Psoas muscle (tissue), 8 donors: Measurements from ENCODE around the gene CRYBA2. TPM values are rescaled to one million over a fixed set of nuclear protein-coding genes. Genes with fewer than 3 reads are reported as not detected.
A peak's percentile ranks its signal among the peaks of the same experiment; 100 is the strongest.

ENCODE experiments used
- ATAC-seq, 4 donors: fragments of 200-7000 bp; cut with Tn5 transposase; one replicate each; pipeline ENCODE4 v1.9.1; 2020; ENCODE audit warnings: moderate library complexity in 3 of 4, mild to moderate bottlenecking in 2 of 4
- DNase-seq, 2 donors: peaks; one replicate each; pipeline ENCODE4 v3.0.0-alpha.2; 2020
- H3K27ac ChIP-seq: fragments of 200-600 bp; one replicate; pipeline ENCODE4 v1.8.0; 2022
- H3K27me3 ChIP-seq, 3 donors: fragments of 200-600 bp in 1 of 3; one replicate each; pipeline versions ENCODE4 v1.6.1 to v1.8.0; 2013 to 2022; ENCODE audit warnings: low read length in 2 of 3, mild to moderate bottlenecking in 2 of 3, moderate library complexity in 1 of 3; ENCODE audit not compliant: insufficient read depth in 3 of 3
- H3K36me3 ChIP-seq, 2 donors: fragments of 200-600 bp in 1 of 2; one replicate each; pipeline versions ENCODE4 v1.6.1 to v1.8.0; 2013 to 2022; ENCODE audit warnings: low read depth in 1 of 2, mild to moderate bottlenecking in 1 of 2, moderate library complexity in 1 of 2; ENCODE audit not compliant: insufficient read depth in 1 of 2
- H3K4me1 ChIP-seq: fragments of 200-600 bp; one replicate; pipeline ENCODE4 v1.8.0; 2022
- H3K4me3 ChIP-seq: fragments of 200-600 bp; one replicate; pipeline ENCODE4 v1.8.0; 2022; ENCODE audit warnings: mild to moderate bottlenecking
- H3K9me3 ChIP-seq: fragments of 200-600 bp; one replicate; pipeline ENCODE4 v1.8.0; 2022
- WGBS, 3 donors: extraction: QIAGEN DNeasy Blood & Tissue Kit; methylation state at CpG; one replicate each; pipeline versions ENCODE4 v1.1.6 to v1.1.7; 2013; 5-methylcytosine and 5-hydroxymethylcytosine counted together
- intact Hi-C, 2 donors: fragments of 100-400 bp; cut with DNase I; formaldehyde crosslinking; loops; one replicate each; pipeline versions ENCODE4 v1.11.0 to v1.14.2; 2022
- polyA plus RNA-seq, 3 donors: library from polyadenylated mRNA; stranded (reverse); fragments of 200-250 nt; gene quantifications; one replicate each; pipeline ENCODE4 v1.2.3, GENCODE V29; 2013
- total RNA-seq, 4 donors: library from RNA; stranded (reverse); fragmentation: NEBNext Ultra II Directional in 2 of 4; extraction: Animal tissue kit (Norgen Biotek cat#: 25700) in 2 of 4; gene quantifications; one replicate each; pipeline versions ENCODE4 v1.2.1 to v1.2.4, GENCODE V29; 2021 to 2023
- TF ChIP-seq, protein P1 (sequence below): fragments of 200-600 bp; IDR thresholded peaks from one replicate; pipeline ENCODE4 v1.8.0; 2022; ENCODE audit warnings: antibody characterized with exemption
- donor health status: healthy with polysubstance abuse.
- donor health status: DM: no; HTN: no; CAD: no; lungs with moderate emphysema.
- donor health status: Bipolar disorder and iron deficiency.
- donor health status: healthy.
- donor health status: DM: yes; HTN: yes; CAD: no.
- donor health status: DM: no; HTN: no; CAD: no.
- donor health status: DM: no; HTN: no; CAD: no.
- donor health status: DM: yes; HTN: yes; CAD: no.

CRYBA2 gene
- total and polyA plus RNA-seq, 7 donors = 0.08 TPM; not detected in 6

DNA sequence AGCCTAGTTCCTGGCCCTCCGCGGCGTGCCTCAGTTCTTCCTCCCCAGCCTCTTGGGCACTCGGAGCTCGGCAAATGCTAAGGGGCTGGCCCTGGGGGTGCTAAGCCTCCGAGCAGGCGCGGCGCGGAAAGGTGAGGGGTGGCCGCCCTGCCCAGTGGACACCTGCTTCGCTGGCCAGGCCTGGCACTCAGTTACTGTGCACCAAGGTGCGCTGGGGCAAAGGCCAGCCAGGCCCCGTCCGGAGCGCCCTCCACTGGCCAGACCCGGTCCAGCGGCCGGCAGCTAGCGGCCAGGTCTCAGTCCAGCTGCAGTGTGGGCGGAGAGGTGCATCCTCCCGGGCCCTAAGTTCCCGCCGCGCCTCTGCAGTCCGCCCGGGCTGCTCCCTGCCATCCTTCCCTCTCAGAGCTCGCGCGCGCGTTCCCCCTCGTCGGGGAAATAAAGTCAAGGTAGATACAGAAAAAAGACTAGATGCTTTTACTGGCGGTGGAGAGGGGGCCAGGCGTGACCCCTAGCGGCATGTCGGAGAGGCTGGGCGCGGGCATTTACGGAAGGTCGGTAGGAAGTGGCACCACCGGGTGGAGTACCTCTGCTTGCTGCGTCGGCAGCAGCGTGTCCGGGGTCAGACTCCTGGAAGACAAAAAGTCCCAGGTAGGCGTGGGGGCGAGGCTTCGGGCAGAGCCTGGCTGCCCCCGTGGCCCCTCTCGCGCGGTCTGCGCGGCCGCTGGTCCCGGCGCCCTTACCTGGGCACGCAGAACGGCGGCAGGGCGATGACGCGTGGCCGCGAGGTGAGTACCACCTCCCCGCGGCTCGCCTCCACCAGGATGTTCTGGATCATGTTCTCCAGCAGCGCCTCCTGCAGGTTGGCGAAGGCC lies 9.4 kb upstream of the CRYBA2 start:
- intact Hi-C loops = no loop called here
- TF ChIP-seq, protein P1, sequence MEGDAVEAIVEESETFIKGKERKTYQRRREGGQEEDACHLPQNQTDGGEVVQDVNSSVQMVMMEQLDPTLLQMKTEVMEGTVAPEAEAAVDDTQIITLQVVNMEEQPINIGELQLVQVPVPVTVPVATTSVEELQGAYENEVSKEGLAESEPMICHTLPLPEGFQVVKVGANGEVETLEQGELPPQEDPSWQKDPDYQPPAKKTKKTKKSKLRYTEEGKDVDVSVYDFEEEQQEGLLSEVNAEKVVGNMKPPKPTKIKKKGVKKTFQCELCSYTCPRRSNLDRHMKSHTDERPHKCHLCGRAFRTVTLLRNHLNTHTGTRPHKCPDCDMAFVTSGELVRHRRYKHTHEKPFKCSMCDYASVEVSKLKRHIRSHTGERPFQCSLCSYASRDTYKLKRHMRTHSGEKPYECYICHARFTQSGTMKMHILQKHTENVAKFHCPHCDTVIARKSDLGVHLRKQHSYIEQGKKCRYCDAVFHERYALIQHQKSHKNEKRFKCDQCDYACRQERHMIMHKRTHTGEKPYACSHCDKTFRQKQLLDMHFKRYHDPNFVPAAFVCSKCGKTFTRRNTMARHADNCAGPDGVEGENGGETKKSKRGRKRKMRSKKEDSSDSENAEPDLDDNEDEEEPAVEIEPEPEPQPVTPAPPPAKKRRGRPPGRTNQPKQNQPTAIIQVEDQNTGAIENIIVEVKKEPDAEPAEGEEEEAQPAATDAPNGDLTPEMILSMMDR = peak; percentile 22
- H3K9me3 ChIP-seq = no peaks in the 10 kb centered on the region
- peaks cover 13% of the 10 kb centered on the region for H3K4me1 ChIP-seq
- peak in 3 of 4 donors; percentile 56 to 75 (median 67) for ATAC-seq
- H3K27ac ChIP-seq = no peak overlapping the region
- H3K4me3 ChIP-seq = peak overlapping the region; percentile 18
- peak in 1 of 2 donors; percentile 41 for DNase-seq
- no peaks in the 10 kb centered on the region for H3K36me3 ChIP-seq
- 0 to 3% (median 2%) methylated on average over 60 to 72 of the region's 72 CpGs for WGBS, 3 donors
- peaks cover 0 to 82% (median 22%) of the 10 kb centered on the region in 3 donors for H3K27me3 ChIP-seq

- DNase-seq = no peak
- H3K4me3 ChIP-seq = no peak overlapping the region
- no peaks in the 10 kb centered on the region for H3K36me3 ChIP-seq
- 7 to 14% (median 12%) methylated on average over 39 to 70 of the region's 70 CpGs for WGBS, 3 donors
- no peaks in the 10 kb centered on the region for H3K9me3 ChIP-seq
- peaks cover 13% of the 10 kb centered on the region for H3K4me1 ChIP-seq
- no peak overlapping the region for H3K27ac ChIP-seq
- TF ChIP-seq, protein P1 = no peak
- peaks cover 0 to 82% (median 20%) of the 10 kb centered on the region in 3 donors for H3K27me3 ChIP-seq
- peak in 2 of 4 donors; percentile 43 to 48 for ATAC-seq
- intact Hi-C loops = no loop called here
Observed at GRCh38 chr2:219001577-219002394, 8.6 kb upstream of the CRYBA2 start.

DNA sequence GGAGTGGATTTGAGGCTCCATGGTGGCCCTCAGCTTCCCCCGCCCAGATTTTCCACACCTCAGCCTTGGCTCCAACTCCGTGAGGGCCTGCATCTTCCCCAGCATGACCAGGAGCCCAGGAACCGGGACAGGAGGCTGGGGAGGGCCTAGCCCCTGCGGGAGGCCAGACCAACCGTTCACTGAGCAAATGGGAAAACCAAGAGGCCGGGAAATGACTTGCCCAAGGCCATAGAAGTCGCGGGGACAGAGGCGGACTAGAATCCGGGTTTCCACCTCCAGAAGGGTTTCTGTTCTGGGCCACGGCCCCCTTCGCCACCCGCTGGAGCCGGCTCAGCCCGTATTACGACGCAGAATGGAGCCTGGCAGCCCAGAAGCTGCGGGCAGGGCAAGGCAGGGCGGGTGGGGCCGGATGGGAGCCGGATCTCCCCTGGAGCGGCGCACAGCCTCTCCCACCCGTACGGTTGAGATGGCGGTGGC lies 7.9 kb upstream of the CRYBA2 start:
- H3K27me3 ChIP-seq = peaks cover 0 to 80% (median 22%) of the 10 kb centered on the region in 3 donors

DNA sequence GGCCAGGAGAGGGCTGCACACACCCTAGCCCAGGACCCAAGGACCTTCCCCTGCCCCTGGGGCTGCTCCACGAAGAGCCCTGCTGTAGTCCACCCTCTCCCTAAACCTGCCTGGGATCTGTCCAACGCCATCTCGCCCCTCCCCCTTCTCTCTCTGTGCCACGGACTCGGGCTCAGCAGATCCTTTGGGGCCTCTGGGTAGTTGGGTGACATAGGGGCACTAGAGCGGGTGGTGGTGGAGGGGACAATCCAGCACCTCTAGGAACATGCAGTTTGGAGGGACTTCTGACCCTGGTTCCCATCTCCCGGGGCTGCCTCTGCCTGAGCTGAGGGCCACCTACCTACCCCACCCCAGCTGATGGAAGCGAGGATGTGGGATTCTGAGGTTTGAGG lies 7.3 kb upstream of the CRYBA2 start:
- WGBS, 3 donors = 59 to 64% (median 62%) methylated on average over 8 of the region's 8 CpGs

More for the DNA sequence above, 7.9 kb upstream of the CRYBA2 start:
- H3K9me3 ChIP-seq = no peaks in the 10 kb centered on the region
- WGBS, 3 donors = 52 to 60% (median 59%) methylated on average over 15 to 26 of the region's 26 CpGs
- H3K36me3 ChIP-seq = no peaks in the 10 kb centered on the region
- intact Hi-C loops = no loop called here
- ATAC-seq (no peak), DNase-seq (no peak)
- H3K27ac ChIP-seq = no peak overlapping the region
- TF ChIP-seq, protein P1 = no peak
- peaks cover 15% of the 10 kb centered on the region for H3K4me1 ChIP-seq
- no peak overlapping the region for H3K4me3 ChIP-seq

More for the DNA sequence above, 7.3 kb upstream of the CRYBA2 start:
- Histone ChIP-seq H3K27me3 (peaks cover 0 to 80% (median 26%) of the 10 kb centered on the region in 3 donors), H3K4me1 (peaks cover 16% of the 10 kb centered on the region), H3K27ac (no peak overlapping the region), H3K9me3 (no peaks in the 10 kb centered on the region), H3K4me3 (no peak overlapping the region), H3K36me3 (no peaks in the 10 kb centered on the region)
- TF ChIP-seq, protein P1 = no peak
- intact Hi-C loops = no loop called here
- DNase-seq (no peak), ATAC-seq (no peak)
